ENCODE data around the gene LRRC3.

GRCh38 chr21:44500111-44500510, 44.8 kb downstream of the LRRC3 start:
- no peak for TF ChIP-seq GATA2 (IDR thresholded peaks at IDR 0.05; ENCODE audit: low read depth, low read length)
- no peak for TF ChIP-seq GATA3 (IDR thresholded peaks at IDR 0.05; ENCODE audit: low read depth, low read length)

Measured in SH-SY5Y (cell line).